ENCODE measurements around the gene GPR84. TPM values are rescaled to one million over a fixed set of nuclear protein-coding genes. Genes with fewer than 3 reads are reported as not detected.

GPR84 gene
- total and polyA plus RNA-seq, 9 of the 15 experiments (the other 6 are each of a cell fraction or from before 2014, with no cell fraction given) = 0.07 to 0.18 (median 0.11) TPM; not detected in 5

- TF ChIP-seq ATF6 (CRISPR knock-in tag; IDR thresholded peaks at IDR 0.05) (no peak), CXXC5 (CRISPR knock-in tag; IDR thresholded peaks at IDR 0.05) (peak; percentile 73), NFXL1 (CRISPR knock-in tag; IDR thresholded peaks at IDR 0.05) (no peak), ZBTB49 (CRISPR knock-in tag; IDR thresholded peaks at IDR 0.05; ENCODE audit: borderline replicate concordance) (no peak), POLR2AphosphoS5 (IDR thresholded peaks at IDR 0.05; ENCODE audit: control insufficient read depth, insufficient read depth, low read depth, low read length) (peak; percentile 87), REST (IDR thresholded peaks at IDR 0.05; ENCODE audit: borderline replicate concordance) (peak; percentile 92), REST (CRISPR knock-in tag; IDR thresholded peaks at IDR 0.05; ENCODE audit: low read depth) (no peak), ZNF146 (CRISPR knock-in tag; IDR thresholded peaks at IDR 0.05; ENCODE audit: unreplicated experiment) (no peak), TCFL5 (CRISPR knock-in tag; conservative IDR thresholded peaks at IDR 0.05) (no peak), PREB (CRISPR knock-in tag; IDR thresholded peaks at IDR 0.05) (no peak), TCF15 (CRISPR knock-in tag; IDR thresholded peaks at IDR 0.05) (peak; percentile 52; the same call in 1 of the 2 replicates), SRSF7 (optimal IDR thresholded peaks at IDR 0.05; ENCODE audit: low read depth, low read length) (no peak)
Measured at GRCh38 chr12:54324617-54325441, 39.5 kb downstream of the GPR84 start, which contains the start of gene COPZ1 (continued).

Measured in K562 (cell line).